ENCODE measurements around the gene WDR33.

The WDR33 gene

DNA sequence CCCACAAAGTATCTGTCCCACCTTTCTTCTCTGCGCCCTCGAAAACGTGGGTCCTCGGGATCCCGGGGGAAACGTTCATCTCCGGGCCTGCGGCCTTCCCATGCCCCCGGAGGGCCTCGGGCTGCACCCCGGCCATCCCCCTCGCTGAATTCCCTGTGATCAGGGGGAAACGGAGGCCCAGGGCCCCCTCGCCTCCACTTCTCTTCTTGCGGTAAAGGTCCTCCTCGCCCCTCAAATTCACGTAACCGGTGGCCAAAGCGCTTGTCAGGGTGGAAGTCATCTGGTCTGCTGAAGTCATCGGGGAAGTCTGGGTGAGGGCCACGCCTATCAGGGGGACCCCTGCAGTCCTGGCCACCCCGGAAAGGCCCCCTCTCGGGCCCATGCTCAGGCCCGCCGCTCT lies 97.4 kb downstream of the WDR33 start:
- no peak for DNase-seq

DNA sequence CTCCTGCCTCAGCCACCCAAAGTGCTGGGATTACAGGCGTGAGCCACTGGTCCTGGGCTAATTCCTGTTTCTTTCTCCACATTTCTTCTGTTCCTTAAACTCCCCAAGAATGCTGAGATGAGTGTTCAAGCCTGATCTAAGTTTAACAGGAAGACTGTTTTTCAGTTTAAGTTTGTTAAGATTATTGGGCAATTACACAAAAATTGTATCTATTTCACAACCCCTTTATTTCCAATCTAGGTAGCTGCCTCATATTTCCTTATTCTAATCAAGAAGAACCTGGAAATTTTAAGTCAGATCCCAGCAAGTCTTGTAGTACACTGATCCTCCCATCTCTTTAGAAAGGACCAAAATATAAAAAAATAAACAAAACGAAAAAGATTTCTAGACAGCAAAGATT lies 98.0 kb downstream of the WDR33 start:
- DNase-seq, result no peak

DNA sequence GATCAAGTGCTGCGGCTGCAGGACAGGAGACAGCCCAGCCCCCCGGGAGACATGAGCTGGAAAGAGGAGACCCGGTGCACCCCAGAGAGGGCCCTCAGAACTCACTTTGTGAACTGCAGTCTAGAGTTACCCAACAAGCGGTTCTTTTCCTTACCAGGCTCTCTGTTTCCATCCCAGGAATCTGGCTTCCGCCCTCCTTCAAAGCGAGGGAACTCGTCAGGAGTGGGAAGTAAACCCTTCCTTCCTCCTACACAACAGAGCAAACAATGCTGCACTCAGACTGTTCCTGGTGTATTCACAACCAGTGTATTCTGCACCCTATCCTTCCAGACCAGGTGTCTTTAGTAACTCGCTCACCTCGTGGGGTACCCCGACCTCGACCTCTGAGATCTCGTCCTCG lies 101.6 kb downstream of the WDR33 start:
- no peak for DNase-seq

DNA sequence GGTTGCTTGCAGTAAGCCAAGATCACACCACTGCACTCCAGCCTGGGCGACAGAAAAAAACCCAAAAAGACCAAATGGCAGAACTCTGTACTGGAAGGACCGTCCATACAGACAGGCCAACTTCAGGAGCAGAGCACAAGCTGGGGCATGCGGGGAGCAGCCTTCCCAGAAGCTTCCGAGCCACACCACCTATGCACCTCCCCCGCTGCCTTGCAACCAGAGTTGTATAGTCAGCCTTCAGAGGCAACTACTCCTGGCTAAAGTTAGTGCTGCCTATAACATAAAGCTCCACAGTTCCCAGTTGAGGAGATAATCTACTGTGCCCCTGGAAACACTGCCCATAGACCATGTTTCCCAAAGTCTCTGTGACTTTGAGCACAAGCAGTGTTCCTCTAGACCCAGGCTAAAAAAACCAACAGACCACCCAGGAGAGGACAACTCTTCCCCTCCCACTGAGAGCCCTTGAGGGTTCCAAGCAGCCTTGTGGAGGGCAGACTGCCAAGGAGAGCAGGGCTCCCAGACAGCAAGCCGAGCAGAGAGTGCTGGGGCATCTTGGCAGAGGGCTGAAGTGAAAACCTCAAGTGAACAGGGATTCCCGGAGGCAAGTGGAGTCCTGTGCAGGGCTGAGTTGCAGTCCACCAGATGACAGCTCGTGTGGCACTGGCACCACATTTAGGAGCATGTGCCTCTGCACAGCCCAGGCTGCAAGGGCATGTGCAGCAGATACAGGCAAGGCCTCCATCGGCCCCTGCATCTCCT lies 102.9 kb downstream of the WDR33 start:
- DNase-seq, result no peak

DNA sequence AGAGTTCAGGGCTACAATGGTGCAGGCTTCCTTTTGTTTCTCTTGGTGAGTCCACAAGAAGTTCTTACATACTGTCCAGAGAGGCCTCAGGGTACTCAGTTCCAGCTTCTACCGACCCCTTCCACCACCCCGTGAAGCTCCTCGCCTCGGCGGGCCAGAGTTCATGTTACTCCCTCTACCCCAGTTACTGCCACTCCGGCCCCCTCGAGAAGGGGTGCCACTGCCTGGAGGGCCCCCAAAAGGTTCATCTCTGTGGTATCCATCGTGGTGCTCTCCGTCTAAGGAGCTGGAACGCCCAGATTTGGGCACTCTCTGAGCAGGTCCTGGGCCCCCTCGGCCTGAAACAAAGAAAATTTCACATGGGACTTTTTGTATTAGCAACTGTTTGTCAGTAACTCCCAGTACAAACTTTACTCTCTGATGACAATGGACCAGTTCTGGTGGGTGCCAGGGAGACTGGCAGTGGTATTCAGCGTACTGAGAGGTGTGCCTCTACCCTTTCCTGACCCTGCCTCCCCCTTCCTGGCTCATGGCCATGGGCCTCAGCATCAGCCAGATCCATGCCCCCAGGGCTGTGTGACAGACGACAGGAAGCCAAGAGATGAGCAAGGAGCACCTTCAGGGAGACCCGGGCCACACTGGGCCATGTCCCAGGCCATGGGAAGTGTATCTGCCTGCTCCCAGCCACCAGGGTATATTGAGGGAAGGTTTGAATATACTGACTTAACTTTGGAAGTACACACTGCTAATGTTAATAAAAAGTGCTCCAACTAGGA lies 104.6 kb downstream of the WDR33 start:
- no peak for DNase-seq

DNA sequence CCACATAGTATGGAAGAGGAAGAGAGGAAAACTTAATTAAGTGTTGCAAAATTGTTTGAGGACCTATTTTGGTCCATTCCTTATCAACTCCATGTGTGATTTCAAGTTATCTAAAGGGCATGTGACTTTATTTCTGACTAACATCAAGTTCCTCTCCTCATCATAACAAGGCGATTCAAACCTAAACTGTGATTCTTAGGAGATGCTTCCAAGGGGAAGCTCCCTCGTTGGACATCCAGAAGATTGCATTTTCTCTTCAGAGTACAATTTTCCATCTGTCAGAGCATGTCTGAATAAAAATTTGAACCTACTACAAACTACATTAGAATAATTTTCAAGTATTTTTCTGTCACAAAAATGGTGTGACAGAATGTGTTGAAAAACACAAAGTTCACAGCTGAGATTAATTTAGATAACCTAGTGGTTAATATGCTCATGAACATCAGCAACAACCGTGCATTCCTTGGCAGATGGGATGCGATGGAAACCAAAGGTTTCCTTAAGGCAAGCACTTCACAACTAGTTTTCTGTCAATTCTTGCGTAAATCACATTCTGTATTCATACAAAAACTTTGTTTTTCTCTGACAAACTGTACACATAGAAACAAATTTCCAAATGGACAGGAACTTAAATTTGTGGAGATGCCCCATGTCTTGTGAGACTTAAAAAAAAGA lies 105.4 kb downstream of the WDR33 start:
- no peak for DNase-seq

DNA sequence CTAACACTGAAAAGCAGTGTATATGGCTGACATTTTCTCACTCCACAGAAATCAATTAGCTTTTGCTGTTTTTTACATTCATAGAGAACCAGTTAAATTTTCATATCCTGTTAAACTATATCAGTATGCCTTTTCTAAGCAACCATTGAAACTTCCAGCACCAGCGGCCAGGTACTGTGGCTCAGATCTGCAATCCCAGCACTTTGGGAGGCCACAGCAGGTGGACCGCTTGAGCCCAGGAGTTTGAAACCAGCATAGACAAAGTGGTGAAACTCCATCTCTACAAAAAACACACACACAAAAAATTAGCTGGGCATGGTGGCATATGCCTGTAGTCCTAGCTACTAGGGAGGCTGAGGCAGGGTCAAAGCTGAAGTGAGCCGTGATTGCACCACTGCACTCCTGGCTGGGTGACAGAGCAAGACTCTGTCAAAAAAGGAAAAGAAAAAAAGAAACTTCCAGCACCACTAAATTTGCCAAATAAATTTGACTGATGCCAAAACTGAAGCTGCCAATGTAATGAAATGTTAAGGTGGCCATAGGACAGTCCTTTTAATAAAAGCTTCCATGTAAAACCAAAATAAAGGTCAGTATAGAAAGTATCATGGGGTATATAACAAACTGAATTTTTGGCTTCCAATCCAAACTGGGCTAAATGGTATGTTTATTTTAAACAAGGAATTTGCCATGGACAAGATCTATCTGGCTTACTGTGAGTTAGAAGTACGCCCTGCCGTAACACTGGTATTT lies 106.2 kb downstream of the WDR33 start:
- no peak for DNase-seq

DNA sequence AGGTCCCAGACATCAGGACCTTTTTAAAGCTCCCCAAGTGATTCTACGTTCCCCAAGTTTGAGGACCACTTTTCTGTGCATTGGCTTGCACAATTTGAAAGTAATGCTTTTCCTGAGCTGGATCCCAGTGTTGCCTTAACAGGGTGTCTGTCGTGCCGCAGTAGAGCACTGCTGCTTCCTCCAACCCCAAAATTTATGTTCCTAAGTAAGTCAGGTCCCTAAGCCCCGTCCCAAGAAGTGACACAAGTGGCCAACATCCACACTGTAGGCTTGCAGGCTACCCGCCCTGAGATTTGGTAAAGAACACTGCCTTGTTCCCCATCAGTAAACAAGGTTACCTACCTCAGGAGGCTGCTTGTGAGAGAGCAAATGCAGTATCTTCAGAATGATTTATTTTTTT lies 107.7 kb downstream of the WDR33 start:
- no peak for DNase-seq

DNA sequence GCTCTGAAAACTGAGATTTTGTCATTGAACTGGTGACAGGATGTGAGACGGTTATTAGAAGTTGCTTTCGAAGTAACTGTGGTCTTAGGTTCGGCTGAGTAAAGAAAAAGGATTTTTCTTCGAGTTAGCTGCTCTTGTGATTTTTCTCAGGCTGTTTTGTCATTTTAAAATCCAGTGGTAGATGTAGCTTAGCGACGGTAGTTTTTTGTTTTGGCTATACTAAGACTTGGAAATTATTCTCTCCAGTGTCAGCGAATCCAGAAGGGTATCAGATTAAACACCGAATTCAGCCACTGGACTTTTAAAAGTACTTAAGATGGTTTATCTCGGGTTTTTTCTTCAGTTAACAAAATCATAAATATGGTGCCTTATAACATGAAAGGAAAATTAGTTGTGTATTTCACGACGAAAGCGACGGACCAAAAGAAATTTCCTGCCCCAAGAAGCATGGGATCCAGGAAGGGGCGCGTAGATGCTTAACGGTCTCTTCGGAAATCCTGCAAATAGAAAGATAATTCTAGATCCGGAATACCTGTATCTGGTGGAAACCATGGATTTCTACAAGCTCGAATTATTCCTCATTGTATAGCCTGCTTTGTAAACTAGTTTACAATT lies 108.5 kb downstream of the WDR33 start:
- no peak for DNase-seq

DNA sequence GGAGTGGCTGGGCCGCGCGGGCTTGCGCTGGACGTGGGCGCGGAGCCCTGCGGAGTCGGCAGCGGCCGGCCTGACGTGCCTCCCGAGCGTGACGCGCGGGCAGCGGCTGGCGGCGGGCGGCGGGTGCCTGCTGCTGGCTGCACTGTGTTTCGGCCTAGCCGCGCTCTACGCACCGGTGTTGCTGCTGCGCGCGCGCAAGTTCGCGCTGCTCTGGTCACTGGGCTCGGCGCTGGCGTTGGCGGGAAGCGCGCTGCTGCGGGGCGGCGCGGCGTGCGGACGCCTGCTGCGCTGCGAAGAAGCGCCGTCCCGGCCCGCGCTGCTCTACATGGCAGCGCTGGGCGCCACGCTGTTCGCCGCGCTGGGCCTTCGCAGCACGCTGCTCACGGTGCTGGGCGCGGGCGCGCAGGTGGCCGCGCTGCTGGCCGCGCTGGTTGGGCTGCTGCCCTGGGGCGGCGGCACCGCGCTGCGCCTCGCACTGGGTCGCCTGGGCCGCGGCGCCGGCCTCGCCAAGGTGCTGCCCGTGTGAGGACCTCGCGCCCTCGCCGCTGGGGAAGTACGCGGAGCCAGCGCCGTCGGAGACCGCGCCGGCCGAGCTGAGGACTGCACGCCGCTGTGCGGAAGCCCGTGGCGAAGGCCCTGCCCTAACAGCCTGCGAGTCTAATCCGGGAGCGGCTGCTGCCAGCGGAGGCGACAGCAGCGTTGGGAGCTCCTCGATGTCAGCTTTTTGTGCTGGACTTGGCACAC lies 109.1 kb downstream of the WDR33 start:
- peak; percentile 55 for DNase-seq

DNA sequence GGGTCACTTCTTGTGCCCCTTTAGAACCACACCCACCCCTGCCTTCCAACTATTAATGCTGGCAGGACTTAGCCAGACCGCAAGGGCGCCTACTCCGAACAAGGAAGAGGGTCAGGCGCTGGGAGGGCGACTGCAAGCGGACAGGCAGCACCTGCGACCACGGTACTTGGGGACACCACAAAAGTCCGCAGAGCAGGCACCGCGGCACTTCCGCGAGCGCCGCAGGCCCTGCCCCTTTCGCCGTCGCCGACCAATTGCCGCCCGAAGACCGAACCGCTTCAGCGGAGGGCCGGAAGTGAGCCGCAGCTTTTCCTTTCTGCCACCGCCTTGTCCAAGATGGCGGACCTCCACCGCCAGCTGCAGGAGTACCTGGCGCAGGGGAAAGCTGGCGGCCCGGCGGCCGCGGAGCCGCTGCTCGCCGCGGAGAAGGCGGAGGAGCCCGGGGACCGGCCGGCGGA lies 109.7 kb downstream of the WDR33 start, which contains the start of gene SFT2D3:
TSS of gene SFT2D3 (plus strand) at position 305 of the 458 bp plus-strand sequence. CDS start at position 337, 32 bp downstream.
- peak; percentile 78 for DNase-seq

DNA sequence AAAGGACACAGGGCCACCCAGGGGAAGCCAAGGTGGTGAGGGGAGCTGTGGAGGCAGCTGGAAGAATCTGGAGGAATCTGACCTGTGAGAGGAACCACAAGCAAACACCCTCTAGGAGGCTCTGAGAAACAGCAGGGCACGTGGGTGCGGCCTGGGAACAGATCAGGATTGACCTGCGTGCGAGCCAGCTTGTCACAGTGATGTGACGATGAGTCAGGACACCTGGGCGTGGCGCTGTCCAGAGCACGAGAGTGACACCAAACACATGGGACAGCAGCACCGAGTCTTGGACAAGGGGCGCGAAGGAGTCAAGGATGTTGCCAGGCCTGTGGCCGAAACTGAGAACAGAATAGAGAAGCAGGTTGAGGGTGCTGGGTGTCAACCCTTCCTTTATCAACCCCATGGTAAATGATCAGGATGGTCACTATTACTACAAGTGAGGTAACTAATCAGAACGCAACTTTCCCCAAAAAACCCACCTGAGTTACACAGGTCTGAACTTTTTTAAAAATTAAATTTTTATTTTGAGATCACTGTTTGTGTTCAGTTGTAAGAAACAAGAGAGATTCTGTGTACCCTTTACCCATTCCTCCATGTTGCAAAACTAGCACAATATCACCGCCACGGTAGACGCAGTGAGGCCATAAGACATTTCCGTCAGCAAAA lies 110.3 kb downstream of the WDR33 start:
- DNase-seq, result no peak

DNA sequence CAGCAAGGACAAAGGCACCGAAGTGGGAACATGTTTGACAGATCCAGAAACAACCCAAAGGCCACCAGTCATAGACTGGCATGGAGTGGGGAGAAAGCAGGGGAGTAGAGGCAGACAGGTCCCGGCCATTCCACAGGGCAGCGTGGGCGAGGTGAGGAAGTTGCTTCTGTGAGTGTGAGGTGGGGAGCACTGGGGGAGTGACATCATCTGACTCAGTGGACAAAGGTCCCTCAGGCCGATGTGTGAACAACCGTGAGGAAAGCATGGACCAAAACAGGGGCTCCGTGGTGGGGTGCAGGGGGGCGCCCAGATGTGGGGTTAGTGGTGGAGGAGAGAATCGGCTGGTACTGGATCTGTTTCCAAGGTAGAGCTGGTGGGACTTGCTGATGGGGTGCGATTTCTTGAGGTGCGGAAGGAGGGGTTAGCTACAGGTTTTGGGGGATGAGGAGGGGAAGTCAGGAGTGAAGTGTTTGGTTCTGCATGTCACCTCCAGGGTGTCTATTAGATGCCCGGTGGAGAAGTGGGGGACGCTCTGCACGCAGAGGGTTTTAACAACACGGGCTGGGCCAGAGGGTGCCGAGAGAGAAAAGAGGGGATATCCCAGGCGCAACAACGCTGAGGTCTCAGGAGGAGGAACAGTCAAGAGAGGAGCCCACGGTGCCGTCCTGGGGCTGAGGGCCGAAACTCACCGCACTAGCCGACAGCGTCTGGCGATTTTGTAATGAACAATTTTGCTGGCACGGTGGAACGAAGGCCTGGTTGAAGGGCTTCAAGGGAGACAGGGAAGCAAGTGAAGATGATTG lies 112.2 kb downstream of the WDR33 start:
- no peak for DNase-seq

DNA sequence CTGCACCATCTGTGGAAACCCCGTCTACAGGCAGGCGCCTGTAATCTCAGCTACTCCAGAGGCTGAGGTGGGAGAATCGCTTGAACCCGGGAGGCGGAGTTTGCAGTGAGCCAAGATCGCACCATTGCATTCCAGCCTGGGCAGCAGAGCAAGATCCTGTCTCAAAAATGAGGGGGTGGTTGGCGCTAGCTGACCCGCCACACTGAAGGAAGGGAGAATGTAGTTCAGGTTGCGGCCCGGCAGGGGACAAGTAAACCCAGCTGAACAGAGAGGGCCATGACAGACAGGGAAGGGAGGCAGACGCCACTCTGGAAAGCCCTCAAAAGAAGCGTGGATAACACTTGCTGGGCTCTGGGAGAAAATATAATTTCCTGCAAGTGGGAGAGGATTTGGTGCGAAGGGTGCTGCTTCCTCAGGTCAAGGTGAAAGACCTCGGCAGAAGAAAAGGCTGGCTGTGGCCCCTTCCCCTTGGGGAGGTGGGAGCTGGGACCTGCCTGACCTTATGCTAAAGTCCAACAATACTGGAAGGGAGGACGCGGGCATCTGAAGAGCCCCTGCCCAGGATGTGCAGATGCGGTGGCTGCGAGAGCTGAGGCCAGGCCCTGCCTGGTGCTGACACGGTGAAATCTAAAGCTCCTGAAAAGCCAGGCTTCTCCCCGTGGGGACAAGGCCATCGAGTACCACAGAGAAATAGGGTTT lies 113.3 kb downstream of the WDR33 start:
- no peak for DNase-seq

DNA sequence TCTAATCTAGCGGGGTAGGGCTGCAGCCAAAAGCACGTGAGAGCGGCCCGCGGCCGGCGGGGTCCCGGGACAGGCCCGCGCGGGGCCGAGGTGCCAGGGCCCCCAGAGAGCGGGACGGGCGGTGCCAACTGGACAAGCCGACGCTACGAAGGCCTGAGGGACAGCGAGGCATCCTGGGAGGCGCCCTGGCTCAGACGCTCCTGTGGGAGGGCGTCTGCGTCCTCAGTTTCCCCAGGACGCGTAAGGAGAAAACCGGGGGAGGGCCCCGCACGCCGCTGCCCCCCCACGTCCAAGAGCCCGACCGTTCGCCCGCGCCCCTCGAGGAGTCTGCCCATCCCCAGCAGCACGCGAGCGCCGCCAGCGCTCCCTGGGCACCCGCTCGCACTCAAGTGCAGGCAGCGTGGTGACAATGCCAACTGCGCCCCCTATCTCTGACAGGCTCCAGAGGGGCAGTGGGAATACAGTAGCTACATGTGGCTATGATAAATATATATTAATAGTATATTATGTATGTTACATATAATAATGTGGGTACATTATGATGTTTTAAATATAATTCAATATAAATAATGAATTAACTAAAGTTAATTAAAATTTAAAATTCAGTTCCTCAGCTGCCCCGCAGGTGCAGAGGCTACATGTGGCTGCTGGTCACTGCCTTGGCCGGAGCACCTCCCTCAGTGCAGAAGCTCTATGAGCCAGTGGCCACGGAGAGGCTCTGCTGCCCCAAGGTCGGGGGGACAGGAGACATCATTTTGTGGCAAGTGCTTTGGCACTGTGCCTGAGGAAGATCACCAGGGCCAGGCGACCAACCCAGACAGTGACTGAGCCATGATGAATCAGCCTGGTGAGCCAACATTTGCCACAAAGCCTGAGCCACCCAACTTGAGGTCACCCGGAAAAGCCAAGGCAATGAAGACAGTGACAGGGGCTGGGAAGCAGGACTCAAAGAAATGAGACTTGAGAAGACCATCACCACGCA lies 115.2 kb downstream of the WDR33 start:
- no peak for DNase-seq

DNA sequence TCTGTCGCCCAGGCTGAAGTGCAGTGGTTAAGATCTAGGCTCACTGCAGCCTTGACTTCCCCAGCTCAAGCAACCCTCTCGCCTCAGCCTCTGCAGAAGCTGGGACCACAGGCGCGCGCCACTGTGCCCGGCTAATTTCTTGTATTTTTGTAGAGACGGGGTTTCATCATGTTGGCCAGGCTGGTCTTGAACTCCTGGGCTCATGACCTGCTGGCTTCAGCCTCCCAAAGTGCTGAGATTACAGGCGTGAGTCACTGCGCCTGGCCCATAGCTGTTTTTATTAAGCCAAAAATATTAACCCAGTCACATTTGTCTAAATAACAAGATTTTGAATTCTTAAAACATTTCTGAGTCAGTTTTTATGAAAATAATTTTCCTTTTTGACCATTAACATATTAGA lies 116.0 kb downstream of the WDR33 start:
- no peak for DNase-seq

DNA sequence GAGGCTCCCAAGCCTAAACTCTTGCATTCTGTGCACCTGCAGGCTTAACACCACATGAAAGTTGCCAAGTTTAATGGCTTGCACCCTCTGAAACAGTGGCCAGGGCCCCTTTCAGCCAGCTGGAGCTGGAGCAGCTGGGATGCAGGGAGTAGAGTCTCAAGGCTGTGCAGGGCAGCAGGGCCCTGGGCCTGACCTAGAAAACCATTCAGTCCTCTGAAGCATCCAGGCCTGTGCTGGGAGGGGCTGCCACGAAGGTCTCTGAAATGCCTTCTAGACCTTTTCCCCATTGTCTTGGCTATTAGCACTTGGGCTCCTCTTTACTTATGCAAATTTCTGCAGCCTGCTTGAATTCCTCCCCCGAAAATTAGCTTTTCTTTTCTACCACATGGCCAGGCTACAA lies 120.3 kb downstream of the WDR33 start:
- DNase-seq, result no peak

DNA sequence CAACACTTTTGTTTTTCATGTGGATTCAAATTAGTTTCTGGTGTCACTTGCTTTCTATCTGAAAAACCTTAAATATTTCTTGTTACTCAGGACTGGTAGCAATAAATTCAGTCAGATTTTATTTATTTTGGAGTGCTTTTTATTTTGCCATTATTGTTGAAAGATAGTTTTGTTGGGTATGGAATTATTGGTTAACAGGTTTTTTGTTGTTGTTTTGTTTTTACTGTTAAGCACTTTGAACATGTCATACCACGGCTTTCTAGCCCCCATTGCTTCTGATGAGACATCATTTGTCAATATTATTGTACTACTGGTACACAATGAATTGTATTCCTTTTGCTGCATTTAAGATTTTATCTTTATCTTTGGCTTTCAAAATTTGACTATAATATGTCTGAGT lies 122.6 kb downstream of the WDR33 start:
- DNase-seq, result no peak

Measured in kidney glomerular epithelial cell (primary cell).